GM18517 (cell line): ENCODE measurements around the gene PCDH15.

ENCODE experiments used
- ATAC-seq: cut with Tn5 transposase; IDR thresholded peaks from one replicate; pipeline ENCODE4 v1.9.1; 2021; ENCODE audit warnings: mild to moderate bottlenecking, moderate library complexity; ENCODE audit not compliant: unreplicated experiment

Gene PCDH15

GRCh38 chr10:54139819-54140428 is 661.1 kb downstream of the PCDH15 start:
- no peak for ATAC-seq

GRCh38 chr10:54137396-54137795 is 663.6 kb downstream of the PCDH15 start:
- ATAC-seq, result no peak

- ATAC-seq, result no peak
Measured at GRCh38 chr10:54133203-54133602, 667.8 kb downstream of the PCDH15 start.

- no peak for ATAC-seq
Measured at GRCh38 chr10:54131833-54132232, 669.2 kb downstream of the PCDH15 start.

GRCh38 chr10:54130394-54130793 is 670.6 kb downstream of the PCDH15 start:
- no peak for ATAC-seq

- ATAC-seq, result no peak
Measured at GRCh38 chr10:54125098-54125747, 675.8 kb downstream of the PCDH15 start.

GRCh38 chr10:54124209-54124885 is 676.7 kb downstream of the PCDH15 start:
- no peak for ATAC-seq

GRCh38 chr10:54120806-54121205 is 680.2 kb downstream of the PCDH15 start:
- ATAC-seq, result no peak

GRCh38 chr10:54108961-54109360 is 692.1 kb downstream of the PCDH15 start:
- ATAC-seq, result no peak

GRCh38 chr10:54096892-54097291 is 704.1 kb downstream of the PCDH15 start:
- ATAC-seq, result no peak

- ATAC-seq, result no peak
Measured at GRCh38 chr10:54094321-54094720, 706.7 kb downstream of the PCDH15 start.

GRCh38 chr10:54091237-54091636 is 709.8 kb downstream of the PCDH15 start:
- ATAC-seq, result no peak

GRCh38 chr10:54081950-54082349 is 719.1 kb downstream of the PCDH15 start:
- ATAC-seq, result no peak

- no peak for ATAC-seq
Measured at GRCh38 chr10:54067361-54067760, 733.7 kb downstream of the PCDH15 start.

GRCh38 chr10:54066646-54067045 is 734.4 kb downstream of the PCDH15 start:
- no peak for ATAC-seq

GRCh38 chr10:54065106-54065505 is 735.9 kb downstream of the PCDH15 start:
- ATAC-seq, result no peak

- no peak for ATAC-seq
Measured at GRCh38 chr10:54064215-54064614, 736.8 kb downstream of the PCDH15 start.

GRCh38 chr10:54063514-54063913 is 737.5 kb downstream of the PCDH15 start:
- ATAC-seq, result no peak

- no peak for ATAC-seq
Measured at GRCh38 chr10:54060572-54060971, 740.5 kb downstream of the PCDH15 start.

GRCh38 chr10:54057357-54057756 is 743.7 kb downstream of the PCDH15 start:
- no peak for ATAC-seq

GRCh38 chr10:54026340-54026739 is 774.7 kb downstream of the PCDH15 start:
- no peak for ATAC-seq

GRCh38 chr10:54011117-54011516 is 789.9 kb downstream of the PCDH15 start:
- ATAC-seq, result no peak
